AG09309 (cell line): Measurements from ENCODE around the gene TMPRSS6.

Experiments used
- DNase-seq: peaks from one replicate; pipeline ENCODE4 v3.0.0-alpha.2; 2010; ENCODE audit warnings: low read depth
- H3K4me3 ChIP-seq: 2 replicates; pipeline ENCODE4 v1.5.1; 2011; ENCODE audit warnings: mild to moderate bottlenecking, low read depth, low read length, moderate library complexity; ENCODE audit not compliant: control insufficient read depth
- CTCF ChIP-seq: IDR thresholded peaks from 2 replicates; pipeline ENCODE4 v1.5.1; 2011; ENCODE audit warnings: mild to moderate bottlenecking, low read depth, low read length, inconsistent platforms; ENCODE audit not compliant: insufficient read depth, control insufficient read depth; ENCODE audit errors: missing control alignments

Gene TMPRSS6

GRCh38 chr22:37060801-37061610 lies 48.5 kb downstream of the TMPRSS6 start:
- DNase-seq, result no peak
- no peak overlapping the region for H3K4me3 ChIP-seq
- no peak for TF ChIP-seq CTCF

- no peak overlapping the region for H3K4me3 ChIP-seq
- no peak for TF ChIP-seq CTCF
- DNase-seq, result no peak
Measured at GRCh38 chr22:37059876-37060449, 49.5 kb downstream of the TMPRSS6 start.

GRCh38 chr22:37058917-37059701 lies 50.4 kb downstream of the TMPRSS6 start:
- H3K4me3 ChIP-seq, result no peak overlapping the region
- DNase-seq, result no peak
- TF ChIP-seq CTCF, result no peak

- TF ChIP-seq CTCF, result no peak
- DNase-seq, result no peak
- H3K4me3 ChIP-seq, result no peak overlapping the region
Measured at GRCh38 chr22:37057796-37058510, 51.6 kb downstream of the TMPRSS6 start.

- no peak for DNase-seq
- TF ChIP-seq CTCF, result no peak
- H3K4me3 ChIP-seq, result no peak overlapping the region
Measured at GRCh38 chr22:37057226-37057625, 52.3 kb downstream of the TMPRSS6 start.

- H3K4me3 ChIP-seq, result no peak overlapping the region
- no peak for DNase-seq
- TF ChIP-seq CTCF, result no peak
Measured at GRCh38 chr22:37056246-37056645, 53.3 kb downstream of the TMPRSS6 start.
